Adrenal gland (tissue), 12 donors: ENCODE measurements around the gene APLF. TPM values are rescaled to one million over a fixed set of nuclear protein-coding genes. Genes with fewer than 3 reads are reported as not detected.

Experiments
- DNase-seq, 7 donors: peaks; one replicate each; pipeline ENCODE4 v3.0.0-alpha.2; 2019 to 2020
- H3K27ac ChIP-seq, 5 donors: fragments of 200-600 bp; sonication (generic) in 4 of 5; 1 replicate in 3 of 5; 2 replicates in 2 of 5; pipeline versions ENCODE4 v1.5.1 to v1.8.0; 2016 to 2020; ENCODE audit warnings: mild to moderate bottlenecking in 1 of 5
- H3K27me3 ChIP-seq: fragments of 200-600 bp; 2 replicates; pipeline ENCODE4 v1.8.0; 2021
- H3K36me3 ChIP-seq, 2 donors: fragments of 200-600 bp; replicated peaks in 1 of 2; 1 replicate in 1 of 2; 2 replicates in 1 of 2; pipeline versions ENCODE4 v1.5.1 to v1.8.0; 2018 to 2022
- H3K4me1 ChIP-seq, 2 donors: fragments of 200-600 bp; replicated peaks in 1 of 2; 1 replicate in 1 of 2; 2 replicates in 1 of 2; pipeline versions ENCODE4 v1.5.1 to v1.8.0; 2018 to 2021
- H3K4me3 ChIP-seq, 4 donors: fragments of 200-600 bp; sonication (generic) in 3 of 4; one replicate each; pipeline ENCODE4 v1.5.1; 2016 to 2018
- H3K9me3 ChIP-seq, 3 donors: fragments of 200-600 bp; sonication (generic) in 1 of 3; replicated peaks in 1 of 3; 1 replicate in 2 of 3; 2 replicates in 1 of 3; pipeline versions ENCODE4 v1.5.1 to v1.8.0; 2016 to 2021
- POLR2A ChIP-seq, 2 donors: fragments of 450-650 bp; IDR thresholded peaks; one replicate each; pipeline ENCODE4 v1.6.1; 2017; ENCODE audit warnings: antibody characterized with exemption in 2 of 2, mild to moderate bottlenecking in 2 of 2, moderate library complexity in 1 of 2
- WGBS, 4 donors: extraction: QIAGEN DNeasy Blood & Tissue Kit in 2 of 4; methylation state at CpG; one replicate each; pipeline versions ENCODE4 v1.1.5 to v1.1.7; 2013 to 2017; 5-methylcytosine and 5-hydroxymethylcytosine counted together
- intact Hi-C, 2 donors: fragments of 100-400 bp; cut with DNase I; formaldehyde crosslinking; loops; one replicate each; pipeline versions ENCODE4 v1.14.1 to v1.15.0; 2022 to 2023
- polyA plus RNA-seq, 3 donors: library from polyadenylated mRNA; stranded (reverse); fragments of 200-250 nt in 2 of 3; fragments of 350-450 nt in 1 of 3; fragmentation: Illumina TruSeq in 1 of 3; extraction: RNeasy Lipid Tissue Mini Kit (QIAGEN cat#74804) in 1 of 3; gene quantifications; one replicate each; pipeline ENCODE4 v1.2.3, GENCODE V29; 2013 to 2014
- total RNA-seq, 9 donors: library from RNA; depleted of rRNA in 4 of 9; stranded (reverse); fragments of >200 nt in 4 of 9; fragments of 120-200 nt in 1 of 9; fragmentation: NEBNext Ultra II Directional in 1 of 9; extraction: Animal tissue kit (Norgen Biotek cat#: 25700) in 1 of 9; gene quantifications; one replicate each; pipeline versions ENCODE4 v1.1.0 to v1.2.4, GENCODE V29; 2013 to 2023
- TF ChIP-seq, protein P1 (sequence below), 6 experiments: fragments of 450-650 bp in 4 of 6; fragments of 200-600 bp in 2 of 6; sonication (generic) in 1 of 6; IDR thresholded peaks; 1 replicate in 5 of 6; 2 replicates in 1 of 6; pipeline versions ENCODE4 v1.5.1 to v1.8.0; 2016 to 2021; ENCODE audit warnings: antibody characterized with exemption in 6 of 6, mild to moderate bottlenecking in 2 of 6, moderate library complexity in 1 of 6
- donor health status: healthy with polysubstance abuse.
- donor health status: Bipolar disorder and iron deficiency.
- donor health status: DM: yes; HTN: yes; CAD: no.
- donor health status: DM: no; HTN: no; CAD: no.
- donor health status: DM: no; HTN: no; CAD: no.
- donor health status: DM: yes; HTN: yes; CAD: no.

APLF gene
- total and polyA plus RNA-seq, 12 donors, result 1.1 to 6.8 (median 3.6) TPM

DNA sequence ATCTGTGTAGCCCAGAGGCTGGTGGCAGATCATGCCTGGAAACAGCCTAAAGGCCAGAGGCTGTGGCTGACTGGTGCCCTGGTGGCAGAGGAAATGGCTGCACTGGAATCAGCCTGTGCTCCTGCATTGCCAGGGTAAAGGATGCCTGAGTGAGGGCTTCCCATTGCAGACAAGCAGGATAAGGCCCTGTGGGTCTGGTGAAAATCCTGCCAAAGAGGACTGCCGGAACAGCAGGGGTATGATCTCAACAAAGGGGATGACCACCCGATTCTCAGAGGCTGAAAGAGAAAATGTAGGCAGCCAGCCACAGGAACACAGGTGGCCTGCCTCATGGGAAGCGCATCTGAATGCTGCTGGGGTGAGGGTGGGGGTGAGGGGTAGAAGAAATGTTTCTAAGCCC lies 48.5 kb upstream of the APLF start:
- Histone ChIP-seq H3K36me3 (no peaks in the 10 kb centered on the region), H3K9me3 (no peaks in the 10 kb centered on the region), H3K4me1 (no peaks in the 10 kb centered on the region), H3K27ac (no peak overlapping the region), H3K27me3 (no peaks in the 10 kb centered on the region), H3K4me3 (no peak overlapping the region)
- intact Hi-C loops, result no loop called here
- no peak for TF ChIP-seq POLR2A (IDR thresholded peaks at IDR 0.05)
- TF ChIP-seq, protein P1, sequence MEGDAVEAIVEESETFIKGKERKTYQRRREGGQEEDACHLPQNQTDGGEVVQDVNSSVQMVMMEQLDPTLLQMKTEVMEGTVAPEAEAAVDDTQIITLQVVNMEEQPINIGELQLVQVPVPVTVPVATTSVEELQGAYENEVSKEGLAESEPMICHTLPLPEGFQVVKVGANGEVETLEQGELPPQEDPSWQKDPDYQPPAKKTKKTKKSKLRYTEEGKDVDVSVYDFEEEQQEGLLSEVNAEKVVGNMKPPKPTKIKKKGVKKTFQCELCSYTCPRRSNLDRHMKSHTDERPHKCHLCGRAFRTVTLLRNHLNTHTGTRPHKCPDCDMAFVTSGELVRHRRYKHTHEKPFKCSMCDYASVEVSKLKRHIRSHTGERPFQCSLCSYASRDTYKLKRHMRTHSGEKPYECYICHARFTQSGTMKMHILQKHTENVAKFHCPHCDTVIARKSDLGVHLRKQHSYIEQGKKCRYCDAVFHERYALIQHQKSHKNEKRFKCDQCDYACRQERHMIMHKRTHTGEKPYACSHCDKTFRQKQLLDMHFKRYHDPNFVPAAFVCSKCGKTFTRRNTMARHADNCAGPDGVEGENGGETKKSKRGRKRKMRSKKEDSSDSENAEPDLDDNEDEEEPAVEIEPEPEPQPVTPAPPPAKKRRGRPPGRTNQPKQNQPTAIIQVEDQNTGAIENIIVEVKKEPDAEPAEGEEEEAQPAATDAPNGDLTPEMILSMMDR (IDR thresholded peaks at IDR 0.05), result no peak
- no peak for DNase-seq
- WGBS, 4 donors, result 81 to 96% (median 87%) methylated on average over 3 of the region's 3 CpGs

DNA sequence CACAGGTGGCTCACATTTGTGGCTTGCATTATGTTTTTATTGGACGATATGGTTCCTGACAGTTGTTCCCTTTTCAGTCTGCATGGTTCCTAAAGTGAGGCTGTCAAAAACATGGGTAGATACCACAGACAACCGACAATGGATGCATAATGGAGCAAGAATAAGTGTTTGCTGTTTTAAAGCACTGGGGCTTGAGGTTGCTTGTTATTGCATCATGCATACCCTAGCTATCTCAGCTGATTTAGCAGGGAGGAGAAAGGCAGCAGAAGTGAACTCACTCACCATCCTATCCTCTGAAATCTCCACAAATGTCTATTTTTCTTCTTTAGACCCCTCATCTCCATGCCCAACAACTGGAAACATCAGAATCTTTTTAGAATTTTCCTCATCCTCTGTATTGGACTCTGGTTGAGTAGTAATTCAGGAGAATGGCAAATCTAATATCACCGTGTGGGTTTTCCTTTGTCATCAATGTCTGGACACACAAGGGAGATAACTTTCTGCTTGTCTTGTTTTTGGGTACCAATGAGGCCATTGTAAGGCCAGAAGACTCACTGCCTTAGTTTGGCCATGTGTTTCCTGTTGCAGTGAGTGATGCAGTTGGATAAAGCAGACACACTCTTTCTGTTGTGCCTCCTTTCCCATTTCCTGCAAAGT lies 47.0 kb upstream of the APLF start:
- TF ChIP-seq POLR2A (IDR thresholded peaks at IDR 0.05), result no peak
- TF ChIP-seq, protein P1 (IDR thresholded peaks at IDR 0.05), result no peak
- Histone ChIP-seq H3K9me3 (no peaks in the 10 kb centered on the region), H3K4me3 (no peak overlapping the region), H3K4me1 (no peaks in the 10 kb centered on the region), H3K27ac (no peak overlapping the region), H3K27me3 (no peaks in the 10 kb centered on the region), H3K36me3 (no peaks in the 10 kb centered on the region)
- 61 to 73% (median 69%) methylated on average over 3 of the region's 3 CpGs for WGBS, 4 donors
- DNase-seq, result no peak
- intact Hi-C loops, result no loop called here

DNA sequence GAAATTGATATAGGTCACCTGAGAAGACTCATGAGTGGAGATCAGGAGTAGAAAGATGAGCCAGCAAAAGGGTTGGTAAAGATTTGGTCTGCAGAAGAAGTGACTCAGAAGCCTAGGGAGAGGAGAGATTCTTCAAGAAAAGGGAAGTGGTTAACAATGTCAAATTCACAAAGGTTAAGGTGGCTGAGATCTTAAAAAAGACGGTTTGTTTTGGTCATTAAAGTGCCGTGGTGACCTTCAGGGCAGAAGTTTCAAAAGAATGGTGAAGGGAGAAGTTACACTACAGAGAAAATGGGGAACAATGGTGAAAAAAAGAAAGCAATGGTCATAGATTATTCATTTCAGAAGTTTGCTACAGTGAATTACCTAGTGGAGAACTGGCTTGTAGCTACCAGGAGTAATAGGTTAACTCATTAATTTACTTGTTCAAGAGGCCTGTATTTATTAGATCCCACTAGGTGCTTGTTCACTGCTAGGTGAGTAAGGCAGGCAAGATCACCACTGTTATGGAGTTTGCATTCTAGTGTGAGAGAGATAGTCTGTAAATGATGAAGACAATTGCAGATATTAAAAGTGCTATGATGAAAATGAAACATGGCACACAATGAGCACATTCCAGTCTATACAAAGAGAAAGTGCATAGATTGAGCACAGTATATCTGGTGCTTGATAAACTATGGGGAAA lies 43.3 kb upstream of the APLF start:
- Histone ChIP-seq H3K4me3 (no peak overlapping the region), H3K27ac (no peak overlapping the region), H3K27me3 (no peaks in the 10 kb centered on the region), H3K36me3 (no peaks in the 10 kb centered on the region), H3K4me1 (no peaks in the 10 kb centered on the region), H3K9me3 (no peaks in the 10 kb centered on the region)
- no peak for DNase-seq
- intact Hi-C loops, result no loop called here
- WGBS, 4 donors, result 26 to 40% (median 33%) methylated on average over 2 of the region's 2 CpGs
- TF ChIP-seq POLR2A (IDR thresholded peaks at IDR 0.05), result no peak

DNA sequence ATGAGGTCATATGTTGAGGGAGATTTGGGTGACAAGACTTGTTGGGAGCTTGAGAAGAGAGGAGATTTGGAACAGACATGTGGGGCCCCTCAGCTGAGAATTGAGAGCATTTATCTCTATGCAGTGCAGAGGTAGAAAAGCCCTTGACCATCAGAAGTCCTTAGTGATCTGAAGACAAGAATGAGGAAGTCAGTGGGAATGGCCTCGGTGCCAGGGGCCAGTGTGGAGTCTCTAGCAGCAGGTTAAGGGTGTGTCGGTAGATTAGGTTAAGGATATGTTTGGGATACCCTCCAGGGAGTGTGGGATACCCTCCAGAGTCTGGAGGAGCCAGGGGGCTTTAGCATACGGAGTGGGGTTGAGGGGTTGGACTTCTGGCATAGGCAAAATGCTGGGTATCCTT lies 41.9 kb upstream of the APLF start:
- no peak for TF ChIP-seq POLR2A (IDR thresholded peaks at IDR 0.05)
- TF ChIP-seq, protein P1 (IDR thresholded peaks at IDR 0.05), result no peak
- Histone ChIP-seq H3K4me3 (no peak overlapping the region), H3K27me3 (no peaks in the 10 kb centered on the region), H3K36me3 (no peaks in the 10 kb centered on the region), H3K27ac (no peak overlapping the region), H3K4me1 (no peaks in the 10 kb centered on the region), H3K9me3 (no peaks in the 10 kb centered on the region)
- intact Hi-C loops, result no loop called here
- no peak for DNase-seq
- 70 to 79% (median 77%) methylated on average over 3 of the region's 3 CpGs for WGBS, 4 donors

DNA sequence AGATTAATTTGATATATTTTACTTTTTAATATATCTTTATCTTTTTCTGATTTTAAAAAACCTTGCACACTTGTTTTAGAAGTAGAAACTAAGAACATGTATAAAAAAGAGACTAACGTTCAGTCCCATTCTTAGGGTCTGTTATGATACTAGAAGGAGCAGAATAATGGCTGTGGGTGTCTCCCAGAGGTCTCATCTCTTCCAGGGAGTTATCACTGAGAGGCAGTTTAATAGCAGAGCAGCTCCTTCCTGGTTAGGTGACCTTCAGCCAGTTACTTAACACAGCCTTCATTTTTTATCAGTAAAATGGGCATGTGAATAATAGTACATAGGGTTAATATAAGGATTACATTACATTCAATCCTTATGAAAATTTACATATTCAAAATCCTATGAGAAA lies 40.9 kb upstream of the APLF start:
- Histone ChIP-seq H3K36me3 (no peaks in the 10 kb centered on the region), H3K9me3 (no peaks in the 10 kb centered on the region), H3K4me3 (no peak overlapping the region), H3K27me3 (no peaks in the 10 kb centered on the region), H3K27ac (no peak overlapping the region), H3K4me1 (no peaks in the 10 kb centered on the region)
- intact Hi-C loops, result no loop called here
- no peak for DNase-seq
- TF ChIP-seq, protein P1 (IDR thresholded peaks at IDR 0.05), result no peak
- TF ChIP-seq POLR2A (IDR thresholded peaks at IDR 0.05), result no peak
- WGBS, 4 donors, result 79 to 84% (median 80%) methylated on average over 1 of the region's 1 CpG
